ENCODE data around the gene PIAS1. TPM values are rescaled to one million over a fixed set of nuclear protein-coding genes. Genes with fewer than 3 reads are reported as not detected.

Gene PIAS1
- total RNA-seq, 1 donor from 2014 or later = 6.8 TPM

GRCh38 chr15:68204361-68204760, 150.2 kb downstream of the PIAS1 start:
- H3K27me3 ChIP-seq (ENCODE audit: control insufficient read depth, insufficient read depth, low read length) = no peaks in the 10 kb centered on the region
- TF ChIP-seq, protein P1, sequence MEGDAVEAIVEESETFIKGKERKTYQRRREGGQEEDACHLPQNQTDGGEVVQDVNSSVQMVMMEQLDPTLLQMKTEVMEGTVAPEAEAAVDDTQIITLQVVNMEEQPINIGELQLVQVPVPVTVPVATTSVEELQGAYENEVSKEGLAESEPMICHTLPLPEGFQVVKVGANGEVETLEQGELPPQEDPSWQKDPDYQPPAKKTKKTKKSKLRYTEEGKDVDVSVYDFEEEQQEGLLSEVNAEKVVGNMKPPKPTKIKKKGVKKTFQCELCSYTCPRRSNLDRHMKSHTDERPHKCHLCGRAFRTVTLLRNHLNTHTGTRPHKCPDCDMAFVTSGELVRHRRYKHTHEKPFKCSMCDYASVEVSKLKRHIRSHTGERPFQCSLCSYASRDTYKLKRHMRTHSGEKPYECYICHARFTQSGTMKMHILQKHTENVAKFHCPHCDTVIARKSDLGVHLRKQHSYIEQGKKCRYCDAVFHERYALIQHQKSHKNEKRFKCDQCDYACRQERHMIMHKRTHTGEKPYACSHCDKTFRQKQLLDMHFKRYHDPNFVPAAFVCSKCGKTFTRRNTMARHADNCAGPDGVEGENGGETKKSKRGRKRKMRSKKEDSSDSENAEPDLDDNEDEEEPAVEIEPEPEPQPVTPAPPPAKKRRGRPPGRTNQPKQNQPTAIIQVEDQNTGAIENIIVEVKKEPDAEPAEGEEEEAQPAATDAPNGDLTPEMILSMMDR (IDR thresholded peaks at IDR 0.05; ENCODE audit: insufficient read depth, low read length, severe bottlenecking) = no peak
- no peak overlapping the region for H3K4me3 ChIP-seq (ENCODE audit: low read depth, low read length)
- DNase-seq (ENCODE audit: low read depth) (no peak), FAIRE-seq (no peak)
- no peaks in the 10 kb centered on the region for H3K36me3 ChIP-seq (ENCODE audit: control insufficient read depth, insufficient read depth, low read length)

DNA sequence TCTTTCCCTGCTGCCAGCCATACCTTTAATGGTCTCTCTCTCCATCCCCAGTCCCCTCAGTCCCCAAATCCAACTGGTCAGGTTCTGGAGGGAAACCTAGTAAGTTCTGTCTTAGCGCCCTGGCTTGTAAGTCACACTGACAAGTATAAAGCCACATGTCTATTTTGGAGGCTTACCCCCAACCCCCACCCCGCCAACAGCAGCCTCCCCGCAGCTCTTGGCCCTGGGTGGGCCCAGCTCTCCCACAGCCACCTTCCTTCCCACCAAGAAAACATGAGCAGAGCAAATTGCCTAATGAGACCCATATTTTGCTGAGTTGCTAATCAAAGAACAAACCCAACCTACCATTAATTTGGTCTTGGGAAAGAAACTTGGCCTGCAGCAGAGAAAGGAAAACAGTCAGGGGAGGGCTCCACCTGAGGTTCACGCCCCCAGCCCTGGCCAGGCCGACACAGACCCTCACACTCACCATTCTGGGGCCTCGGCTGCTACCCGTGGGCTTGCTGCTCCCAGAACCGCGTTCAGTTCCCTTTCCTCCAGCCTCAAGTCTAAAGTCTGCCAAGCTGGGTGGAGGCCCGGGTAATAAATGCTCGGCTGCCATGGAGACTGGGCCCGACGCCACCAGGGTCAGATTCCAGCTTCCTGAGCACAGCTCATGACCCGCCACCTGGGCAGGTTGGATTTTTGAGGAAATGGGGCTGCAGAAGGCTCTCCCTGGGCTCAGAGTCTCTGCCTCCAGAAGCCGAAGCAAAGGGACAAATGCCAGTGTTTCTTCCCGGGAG, 150.9 kb downstream of the PIAS1 start, which contains the start of gene CALML4:
Gene CALML4, minus strand, starts transcription at position 557 of the 782 bp plus-strand sequence. Its CDS starts 85 bp downstream, at position 472.
- H3K27me3 ChIP-seq (ENCODE audit: control insufficient read depth, insufficient read depth, low read length) = no peaks in the 10 kb centered on the region
- H3K36me3 ChIP-seq (ENCODE audit: control insufficient read depth, insufficient read depth, low read length) = no peaks in the 10 kb centered on the region
- FAIRE-seq (no peak), DNase-seq (ENCODE audit: low read depth) (no peak)
- peak within 1 kb of the TSS; percentile 22 for H3K4me3 ChIP-seq (ENCODE audit: low read depth, low read length)
- TF ChIP-seq, protein P1 (IDR thresholded peaks at IDR 0.05; ENCODE audit: insufficient read depth, low read length, severe bottlenecking) = no peak

GRCh38 chr15:68205558-68205944, 151.4 kb downstream of the PIAS1 start:
- Histone ChIP-seq H3K4me3 (ENCODE audit: low read depth, low read length) (peak overlapping the region; percentile 22), H3K27me3 (ENCODE audit: control insufficient read depth, insufficient read depth, low read length) (no peaks in the 10 kb centered on the region), H3K36me3 (ENCODE audit: control insufficient read depth, insufficient read depth, low read length) (no peaks in the 10 kb centered on the region)
- DNase-seq (ENCODE audit: low read depth) (no peak), FAIRE-seq (no peak)
- TF ChIP-seq, protein P1 (IDR thresholded peaks at IDR 0.05; ENCODE audit: insufficient read depth, low read length, severe bottlenecking) = no peak

GRCh38 chr15:68205954-68206539, 151.9 kb downstream of the PIAS1 start:
- TF ChIP-seq, protein P1 (IDR thresholded peaks at IDR 0.05; ENCODE audit: insufficient read depth, low read length, severe bottlenecking) = no peak
- H3K36me3 ChIP-seq (ENCODE audit: control insufficient read depth, insufficient read depth, low read length) = no peaks in the 10 kb centered on the region
- peak overlapping the region; percentile 22 for H3K4me3 ChIP-seq (ENCODE audit: low read depth, low read length)
- H3K27me3 ChIP-seq (ENCODE audit: control insufficient read depth, insufficient read depth, low read length) = no peaks in the 10 kb centered on the region
- DNase-seq (ENCODE audit: low read depth) = peak; percentile 42
- no peak for FAIRE-seq

DNA sequence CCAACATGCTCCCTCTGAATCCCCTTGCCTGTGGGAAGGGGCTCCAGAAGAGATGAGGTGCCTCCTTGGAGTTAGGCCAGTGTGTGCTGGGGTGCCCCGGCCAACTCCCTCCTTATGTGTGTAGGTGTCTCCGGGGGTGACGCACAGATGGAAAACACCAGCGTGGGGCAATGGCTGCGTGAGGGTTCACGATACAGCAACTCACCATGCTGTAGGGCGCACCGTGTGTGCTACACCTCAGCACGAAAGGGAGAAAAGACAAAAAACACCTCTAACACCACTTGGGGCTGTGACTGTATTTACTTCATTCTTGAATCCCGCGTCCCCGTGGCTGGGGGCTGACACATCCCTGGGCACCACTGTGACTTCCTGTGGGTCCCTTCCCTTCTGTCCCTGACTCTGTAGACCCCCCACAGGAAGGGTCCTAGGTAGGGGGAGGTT, 152.6 kb downstream of the PIAS1 start:
- TF ChIP-seq, protein P1 (IDR thresholded peaks at IDR 0.05; ENCODE audit: insufficient read depth, low read length, severe bottlenecking) = no peak
- FAIRE-seq (no peak), DNase-seq (ENCODE audit: low read depth) (no peak)
- Histone ChIP-seq H3K4me3 (ENCODE audit: low read depth, low read length) (no peak overlapping the region), H3K36me3 (ENCODE audit: control insufficient read depth, insufficient read depth, low read length) (peaks cover 2% of the 10 kb centered on the region), H3K27me3 (ENCODE audit: control insufficient read depth, insufficient read depth, low read length) (no peaks in the 10 kb centered on the region)

Data from bronchial epithelial cell (primary cell).